Upper lobe of left lung (tissue), 4 donors: ENCODE results near the gene PDK2.

Source experiments
- POLR2A ChIP-seq, 4 donors: fragments of 450-650 bp; IDR thresholded peaks; one replicate each; pipeline ENCODE4 v1.5.1; 2016 to 2017; ENCODE audit warnings: antibody characterized with exemption in 4 of 4, mild to moderate bottlenecking in 2 of 4
- POLR2AphosphoS5 ChIP-seq, 2 donors: sonication (generic); formaldehyde crosslinking; IDR thresholded peaks; one replicate each; pipeline ENCODE4 v1.5.1; 2017; ENCODE audit warnings: antibody characterized with exemption in 2 of 2
- TF ChIP-seq, protein P1 (sequence below), 6 experiments: fragments of 450-650 bp in 4 of 6; fragments of 200-600 bp in 2 of 6; sonication (generic) in 2 of 6; IDR thresholded peaks; one replicate each; pipeline ENCODE4 v1.5.1; 2016 to 2019; ENCODE audit warnings: antibody characterized with exemption in 6 of 6

DNA sequence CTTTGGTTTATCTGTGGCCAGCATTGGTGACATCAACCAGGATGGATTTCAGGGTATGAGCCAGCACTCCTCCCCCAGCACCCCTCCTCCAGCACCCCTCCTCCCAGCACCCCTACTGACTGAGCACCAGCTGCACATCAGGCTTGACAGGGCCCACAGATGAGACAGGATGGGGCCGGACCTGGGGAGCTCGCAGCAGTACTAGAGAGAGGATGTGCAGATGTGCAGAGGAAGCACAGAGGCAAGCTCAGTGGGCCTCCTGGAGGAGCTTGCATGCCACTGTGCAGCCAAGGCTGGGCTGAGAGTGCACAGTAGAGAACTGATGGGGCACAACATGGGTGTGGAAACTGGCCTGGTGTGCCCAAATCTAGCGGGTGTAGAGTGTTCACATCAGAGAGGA is 23.0 kb upstream of the PDK2 start:
- TF ChIP-seq, protein P1, sequence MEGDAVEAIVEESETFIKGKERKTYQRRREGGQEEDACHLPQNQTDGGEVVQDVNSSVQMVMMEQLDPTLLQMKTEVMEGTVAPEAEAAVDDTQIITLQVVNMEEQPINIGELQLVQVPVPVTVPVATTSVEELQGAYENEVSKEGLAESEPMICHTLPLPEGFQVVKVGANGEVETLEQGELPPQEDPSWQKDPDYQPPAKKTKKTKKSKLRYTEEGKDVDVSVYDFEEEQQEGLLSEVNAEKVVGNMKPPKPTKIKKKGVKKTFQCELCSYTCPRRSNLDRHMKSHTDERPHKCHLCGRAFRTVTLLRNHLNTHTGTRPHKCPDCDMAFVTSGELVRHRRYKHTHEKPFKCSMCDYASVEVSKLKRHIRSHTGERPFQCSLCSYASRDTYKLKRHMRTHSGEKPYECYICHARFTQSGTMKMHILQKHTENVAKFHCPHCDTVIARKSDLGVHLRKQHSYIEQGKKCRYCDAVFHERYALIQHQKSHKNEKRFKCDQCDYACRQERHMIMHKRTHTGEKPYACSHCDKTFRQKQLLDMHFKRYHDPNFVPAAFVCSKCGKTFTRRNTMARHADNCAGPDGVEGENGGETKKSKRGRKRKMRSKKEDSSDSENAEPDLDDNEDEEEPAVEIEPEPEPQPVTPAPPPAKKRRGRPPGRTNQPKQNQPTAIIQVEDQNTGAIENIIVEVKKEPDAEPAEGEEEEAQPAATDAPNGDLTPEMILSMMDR (IDR thresholded peaks at IDR 0.05) = no peak
- TF ChIP-seq POLR2AphosphoS5 (IDR thresholded peaks at IDR 0.05) (no peak), POLR2A (IDR thresholded peaks at IDR 0.05) (no peak)
